Astrocyte of the spinal cord (primary cell): ENCODE measurements around the gene PRR15L.

Source experiments
- DNase-seq: peaks from one replicate; pipeline ENCODE4 v3.0.0; 2011; ENCODE audit warnings: low read depth, low spot score
- H3K4me3 ChIP-seq: 2 replicates; pipeline ENCODE4 v1.5.1; 2011; ENCODE audit warnings: low read depth, mild to moderate bottlenecking, low read length, moderate library complexity
- in situ Hi-C: cut with HindIII; loops from 2 replicates; pipeline ENCODE4 v1.10.0; 2017; ENCODE audit warnings: low sequenced_read_pairs
- TF ChIP-seq, protein P1 (sequence below): IDR thresholded peaks from 2 replicates; pipeline ENCODE4 v1.5.1; 2012; ENCODE audit warnings: low read depth, mild to moderate bottlenecking, low read length, inconsistent platforms

PRR15L gene

GRCh38 chr17:47964856-47965255 lies 7.2 kb upstream of the PRR15L start:
- TF ChIP-seq, protein P1, sequence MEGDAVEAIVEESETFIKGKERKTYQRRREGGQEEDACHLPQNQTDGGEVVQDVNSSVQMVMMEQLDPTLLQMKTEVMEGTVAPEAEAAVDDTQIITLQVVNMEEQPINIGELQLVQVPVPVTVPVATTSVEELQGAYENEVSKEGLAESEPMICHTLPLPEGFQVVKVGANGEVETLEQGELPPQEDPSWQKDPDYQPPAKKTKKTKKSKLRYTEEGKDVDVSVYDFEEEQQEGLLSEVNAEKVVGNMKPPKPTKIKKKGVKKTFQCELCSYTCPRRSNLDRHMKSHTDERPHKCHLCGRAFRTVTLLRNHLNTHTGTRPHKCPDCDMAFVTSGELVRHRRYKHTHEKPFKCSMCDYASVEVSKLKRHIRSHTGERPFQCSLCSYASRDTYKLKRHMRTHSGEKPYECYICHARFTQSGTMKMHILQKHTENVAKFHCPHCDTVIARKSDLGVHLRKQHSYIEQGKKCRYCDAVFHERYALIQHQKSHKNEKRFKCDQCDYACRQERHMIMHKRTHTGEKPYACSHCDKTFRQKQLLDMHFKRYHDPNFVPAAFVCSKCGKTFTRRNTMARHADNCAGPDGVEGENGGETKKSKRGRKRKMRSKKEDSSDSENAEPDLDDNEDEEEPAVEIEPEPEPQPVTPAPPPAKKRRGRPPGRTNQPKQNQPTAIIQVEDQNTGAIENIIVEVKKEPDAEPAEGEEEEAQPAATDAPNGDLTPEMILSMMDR = no peak
- in situ Hi-C loops = no loop called here
- no peak for DNase-seq
- no peak overlapping the region for H3K4me3 ChIP-seq

- in situ Hi-C loops = no loop called here
- no peak overlapping the region for H3K4me3 ChIP-seq
- DNase-seq = no peak
- TF ChIP-seq, protein P1 = no peak
Measured at GRCh38 chr17:47962901-47963300, 5.2 kb upstream of the PRR15L start.

GRCh38 chr17:47961406-47961805 lies 3.7 kb upstream of the PRR15L start:
- DNase-seq = no peak
- no peak overlapping the region for H3K4me3 ChIP-seq
- in situ Hi-C loops = no loop called here
- TF ChIP-seq, protein P1 = no peak

GRCh38 chr17:47959825-47960655 lies 2.4 kb upstream of the PRR15L start:
- in situ Hi-C loops = no loop called here
- DNase-seq = no peak
- TF ChIP-seq, protein P1 = no peak
- H3K4me3 ChIP-seq = no peak overlapping the region

GRCh38 chr17:47956791-47957590 lies 692 bp downstream of the PRR15L start:
- no peak for DNase-seq

More at GRCh38 chr17:47956791-47957590, 692 bp downstream of the PRR15L start:
- in situ Hi-C loops = no loop called here
- TF ChIP-seq, protein P1 = no peak
- H3K4me3 ChIP-seq = no peak overlapping the region
